Measurements from ENCODE around the gene PLA2G15.

DNA sequence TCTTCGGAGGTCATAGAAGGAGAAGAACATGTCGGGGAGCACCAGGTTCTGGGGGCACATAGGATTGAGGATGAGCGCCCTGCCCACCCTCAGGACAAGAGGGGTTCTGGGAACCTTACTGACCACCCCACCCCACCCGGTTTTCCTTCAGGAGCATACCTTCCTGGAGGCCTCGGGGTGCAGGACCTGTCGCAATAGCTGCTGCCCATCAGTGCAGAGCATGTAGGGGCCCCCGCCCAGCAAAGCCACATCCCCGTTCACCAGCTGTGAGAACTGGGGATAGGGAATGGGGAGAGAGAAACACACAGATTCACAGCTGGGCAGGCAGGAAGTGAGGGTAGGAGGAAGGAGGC is 11.4 kb upstream of the PLA2G15 start:
- TF ChIP-seq, protein P1, sequence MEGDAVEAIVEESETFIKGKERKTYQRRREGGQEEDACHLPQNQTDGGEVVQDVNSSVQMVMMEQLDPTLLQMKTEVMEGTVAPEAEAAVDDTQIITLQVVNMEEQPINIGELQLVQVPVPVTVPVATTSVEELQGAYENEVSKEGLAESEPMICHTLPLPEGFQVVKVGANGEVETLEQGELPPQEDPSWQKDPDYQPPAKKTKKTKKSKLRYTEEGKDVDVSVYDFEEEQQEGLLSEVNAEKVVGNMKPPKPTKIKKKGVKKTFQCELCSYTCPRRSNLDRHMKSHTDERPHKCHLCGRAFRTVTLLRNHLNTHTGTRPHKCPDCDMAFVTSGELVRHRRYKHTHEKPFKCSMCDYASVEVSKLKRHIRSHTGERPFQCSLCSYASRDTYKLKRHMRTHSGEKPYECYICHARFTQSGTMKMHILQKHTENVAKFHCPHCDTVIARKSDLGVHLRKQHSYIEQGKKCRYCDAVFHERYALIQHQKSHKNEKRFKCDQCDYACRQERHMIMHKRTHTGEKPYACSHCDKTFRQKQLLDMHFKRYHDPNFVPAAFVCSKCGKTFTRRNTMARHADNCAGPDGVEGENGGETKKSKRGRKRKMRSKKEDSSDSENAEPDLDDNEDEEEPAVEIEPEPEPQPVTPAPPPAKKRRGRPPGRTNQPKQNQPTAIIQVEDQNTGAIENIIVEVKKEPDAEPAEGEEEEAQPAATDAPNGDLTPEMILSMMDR (IDR thresholded peaks at IDR 0.05): no peak
- no peak for TF ChIP-seq POLR2A (IDR thresholded peaks at IDR 0.05)
